Retina (tissue), 1 donor: ENCODE data around the gene HNRNPLL.
"Not testable (repeated sequence)": the region's sequence is repeated elsewhere in the genome, so short reads cannot be mapped to it uniquely, and the experiment has no call there.

ENCODE experiments used
- DNase-seq: peaks from one replicate; pipeline ENCODE4 v3.0.0-alpha.2; 2016

HNRNPLL gene

DNA sequence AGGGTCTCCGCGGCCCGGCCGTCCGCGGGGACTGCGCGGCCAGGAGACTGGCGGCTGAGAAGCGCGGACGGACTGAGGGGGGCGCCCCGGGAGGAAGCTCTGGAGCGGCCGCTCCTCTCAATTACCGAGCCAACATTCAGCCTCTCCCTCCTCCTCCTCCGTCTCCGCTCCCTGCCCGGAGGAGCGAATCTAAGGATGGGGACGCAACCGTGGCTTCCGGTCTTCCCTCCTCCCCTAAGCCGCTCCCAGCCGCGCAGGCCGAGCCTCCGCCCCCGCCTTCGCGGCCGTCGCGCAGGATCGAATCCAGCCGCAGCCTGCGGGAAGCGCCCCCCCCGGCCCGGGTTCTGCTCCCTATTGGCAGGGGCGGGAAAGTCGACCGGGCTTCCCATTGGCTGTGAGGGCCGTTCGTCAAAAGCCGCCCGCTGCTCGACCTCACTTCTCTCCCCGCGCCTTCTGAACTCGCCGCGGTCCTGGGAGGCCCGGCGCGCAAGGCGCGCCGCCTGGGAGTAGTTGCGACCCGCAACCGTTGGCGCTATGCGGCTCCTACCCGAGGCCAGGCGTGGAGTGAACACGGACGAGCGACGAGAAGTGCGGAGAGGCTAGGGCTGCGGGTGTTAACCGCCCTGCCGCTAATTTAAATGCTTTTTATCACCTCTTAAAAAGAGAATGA, at the start of gene HNRNPLL:
Gene HNRNPLL, minus strand, starts transcription at position 197 of the 670 bp plus-strand sequence. CDS start 302 bp downstream, outside the sequence.
- DNase-seq = peak; percentile 100

DNA sequence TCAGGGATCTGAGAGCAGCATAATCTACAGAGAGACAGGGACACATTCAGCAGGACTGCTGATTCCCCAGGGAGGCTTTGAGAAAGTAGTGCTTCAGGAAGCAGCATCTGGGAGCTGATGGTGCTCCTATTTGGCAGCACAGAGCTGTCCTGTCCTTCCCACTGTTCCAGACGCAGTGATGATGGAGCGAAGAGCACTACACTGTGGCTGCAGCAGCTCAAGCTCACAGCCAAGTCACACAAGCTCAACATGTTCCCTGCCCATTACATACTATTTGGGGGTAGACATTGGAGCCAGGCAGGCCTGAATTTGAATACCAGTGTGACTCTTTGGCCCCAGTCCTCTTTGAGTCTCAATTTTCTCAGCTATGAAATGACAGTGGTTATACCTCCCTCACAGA, 48.0 kb upstream of the HNRNPLL start:
- no peak for DNase-seq

DNA sequence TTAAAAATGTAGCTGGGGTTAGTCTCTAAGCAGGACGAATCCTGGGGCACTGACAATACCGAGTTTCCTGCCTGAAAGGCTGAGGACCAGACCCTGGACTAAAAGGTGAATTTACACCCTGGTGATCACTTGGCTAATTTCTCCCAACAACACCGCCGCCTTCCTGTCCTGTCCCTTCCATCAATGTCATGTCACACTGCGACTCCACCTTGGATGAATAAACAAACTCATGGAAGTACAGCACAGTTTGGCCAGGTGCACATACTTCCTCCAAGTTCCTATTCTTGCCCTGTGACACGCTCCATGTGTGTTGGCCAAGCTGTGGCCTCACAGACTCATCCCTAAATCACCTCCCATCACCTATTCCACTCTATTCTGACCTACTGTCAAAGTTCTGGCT, 47.3 kb upstream of the HNRNPLL start:
- no peak for DNase-seq

DNA sequence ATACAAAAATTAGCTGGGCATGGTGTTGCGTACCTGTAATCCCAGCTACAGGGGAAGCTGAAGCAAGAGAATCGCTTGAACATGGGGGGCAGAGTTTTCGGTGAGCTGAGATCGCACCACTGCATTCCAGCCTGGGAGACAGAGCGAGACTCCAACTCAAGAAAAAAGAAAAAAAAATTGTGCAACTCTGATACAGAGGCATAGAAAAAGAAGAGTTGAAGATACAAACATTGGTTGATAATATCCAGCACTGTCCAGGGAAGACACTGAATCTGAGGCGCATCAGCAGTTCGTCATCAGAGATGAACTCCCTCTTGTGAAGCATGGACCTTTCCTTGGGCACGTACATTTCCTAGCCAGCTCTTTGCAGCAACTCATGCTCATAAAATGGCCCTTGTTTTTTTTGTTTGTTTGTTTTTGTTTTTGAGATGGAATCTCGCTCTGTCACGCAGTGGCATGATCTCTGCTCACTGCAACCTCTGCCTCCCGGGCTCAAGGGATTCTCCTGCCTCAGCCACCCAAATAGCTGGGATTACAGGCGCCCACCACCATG, 46.5 kb upstream of the HNRNPLL start:
- no peak for DNase-seq

DNA sequence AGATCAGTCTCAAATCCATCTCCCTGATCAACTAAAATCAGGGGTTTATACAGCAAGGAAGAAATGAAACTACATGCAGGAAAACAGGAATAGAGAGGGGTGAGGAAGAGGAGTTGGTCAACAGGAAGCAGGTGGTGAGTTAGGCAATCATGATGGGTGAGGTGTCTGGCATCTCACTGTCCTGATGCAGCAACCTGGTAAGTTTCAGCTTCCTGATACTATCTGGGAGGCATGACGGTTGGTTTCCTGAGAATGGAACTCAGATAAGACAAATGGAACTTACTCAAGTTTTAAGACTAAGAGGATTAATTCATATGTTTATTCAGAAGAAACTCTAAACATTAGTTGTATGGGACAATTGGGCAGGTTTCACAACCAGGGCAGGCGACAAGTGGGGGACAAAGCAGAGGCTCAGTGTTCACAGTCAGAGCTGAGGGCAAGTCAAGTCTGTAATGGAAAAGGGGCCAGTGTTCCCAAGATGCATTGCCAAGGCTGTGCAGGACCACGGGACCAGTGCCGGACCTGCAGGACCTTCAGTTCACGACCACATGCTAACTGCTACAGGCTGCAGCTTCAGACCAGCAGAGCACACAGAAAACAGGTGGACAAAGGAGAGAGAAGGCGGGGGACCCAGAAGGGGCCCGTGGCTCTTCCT, 45.5 kb upstream of the HNRNPLL start:
- DNase-seq = no peak

DNA sequence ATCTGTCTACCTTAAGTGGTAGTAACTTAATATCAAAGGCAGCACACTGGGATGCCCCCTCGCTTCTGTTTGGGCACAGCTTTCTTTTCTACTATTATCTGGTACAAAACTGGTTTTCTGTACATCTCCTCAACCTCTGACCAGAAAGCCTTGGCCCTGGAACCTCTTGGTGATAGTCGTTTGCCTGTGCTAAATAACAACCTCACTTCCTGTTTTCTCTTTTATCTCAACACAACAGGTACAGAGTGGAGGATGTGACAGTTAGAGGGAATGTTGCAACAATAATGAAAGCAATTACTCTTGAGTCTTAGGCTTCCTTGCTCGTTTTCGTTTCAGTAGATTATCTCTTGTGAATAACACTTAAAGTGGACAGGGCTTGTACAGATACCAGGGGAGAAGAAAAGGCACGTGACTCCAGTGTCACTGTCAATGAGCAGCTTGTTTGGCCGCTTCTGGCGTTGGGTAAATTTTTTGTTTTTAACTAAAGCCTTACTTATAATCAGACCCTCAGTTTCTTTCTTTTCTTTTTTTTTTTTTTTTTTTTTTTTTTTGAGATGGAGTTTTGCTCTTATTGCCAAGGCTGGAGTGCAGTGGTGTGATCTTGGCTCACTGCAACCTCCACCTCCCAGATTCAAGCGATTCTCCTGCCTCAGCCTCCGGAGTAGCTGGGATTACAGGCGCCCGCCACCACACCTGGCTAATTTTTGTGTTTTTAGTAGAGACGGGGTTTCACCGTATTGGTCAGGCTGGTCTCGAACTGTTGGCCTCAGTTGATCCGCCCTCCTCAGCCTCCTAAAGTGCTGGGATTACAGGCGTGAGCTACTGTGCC, 41.2 kb upstream of the HNRNPLL start:
- not testable (repeated sequence) for DNase-seq

DNA sequence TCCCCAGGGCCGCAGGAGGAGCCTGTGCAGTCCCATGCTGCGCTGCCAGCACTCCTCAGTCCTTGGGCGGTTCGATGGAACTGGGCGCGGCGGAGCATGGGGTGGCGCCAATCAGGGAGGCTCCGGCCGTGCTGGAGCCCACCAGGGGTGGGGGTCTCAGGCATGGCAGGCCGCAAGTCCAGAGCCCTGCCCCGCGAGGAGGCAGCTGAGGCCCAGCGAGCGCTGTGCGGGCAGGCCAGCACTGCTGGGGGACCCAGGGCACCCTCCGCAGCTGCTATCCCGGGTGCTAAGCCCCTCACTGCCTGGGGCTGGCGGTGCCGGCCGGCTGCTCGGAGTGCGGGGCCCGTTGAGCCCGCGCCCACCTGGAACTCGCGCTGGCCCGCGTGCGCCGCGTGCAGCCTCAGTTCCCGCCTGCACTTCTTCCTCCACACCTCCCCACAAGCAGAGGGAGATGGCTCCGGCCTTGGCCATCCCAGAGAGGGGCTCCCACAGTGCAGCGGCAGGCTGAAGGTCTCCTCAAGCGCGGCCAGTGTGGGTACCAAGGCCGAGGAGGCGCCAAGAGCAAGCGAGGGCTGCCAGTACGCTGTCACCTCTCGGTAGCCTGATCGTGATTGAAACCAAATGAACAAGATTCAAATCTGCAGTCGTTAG, 40.4 kb upstream of the HNRNPLL start:
- no peak for DNase-seq

DNA sequence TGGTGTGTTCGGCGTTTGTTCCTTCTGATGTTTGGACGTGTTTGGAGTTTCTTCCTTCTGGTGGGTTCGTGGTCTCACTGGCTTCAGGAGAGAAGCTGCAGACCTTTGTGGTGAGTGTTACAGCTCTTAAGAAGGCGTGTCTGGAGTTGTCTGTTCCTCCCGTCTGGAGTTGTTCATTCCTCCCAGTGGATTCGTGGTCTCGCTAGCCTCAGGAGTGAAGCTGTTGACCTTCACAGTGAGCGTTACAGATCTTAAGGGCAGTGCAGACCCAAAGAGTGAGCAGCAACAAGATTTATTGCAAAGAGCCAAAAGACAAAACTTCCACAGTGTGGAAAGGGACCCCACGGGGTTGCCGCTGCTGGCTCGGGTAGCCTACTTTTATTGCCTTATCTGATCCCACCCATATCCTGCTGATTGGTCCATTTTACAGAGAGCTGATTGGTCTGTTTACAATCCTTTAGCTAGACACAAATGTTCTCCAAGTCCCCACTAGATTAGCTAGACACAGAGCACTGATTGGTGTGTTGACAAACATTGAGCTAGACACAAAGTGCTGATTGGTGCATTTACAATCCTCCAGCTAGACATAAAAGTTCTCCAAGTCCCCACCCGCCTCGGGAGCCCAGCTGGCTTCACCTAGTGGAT, 39.8 kb upstream of the HNRNPLL start:
- DNase-seq = not testable (repeated sequence)

DNA sequence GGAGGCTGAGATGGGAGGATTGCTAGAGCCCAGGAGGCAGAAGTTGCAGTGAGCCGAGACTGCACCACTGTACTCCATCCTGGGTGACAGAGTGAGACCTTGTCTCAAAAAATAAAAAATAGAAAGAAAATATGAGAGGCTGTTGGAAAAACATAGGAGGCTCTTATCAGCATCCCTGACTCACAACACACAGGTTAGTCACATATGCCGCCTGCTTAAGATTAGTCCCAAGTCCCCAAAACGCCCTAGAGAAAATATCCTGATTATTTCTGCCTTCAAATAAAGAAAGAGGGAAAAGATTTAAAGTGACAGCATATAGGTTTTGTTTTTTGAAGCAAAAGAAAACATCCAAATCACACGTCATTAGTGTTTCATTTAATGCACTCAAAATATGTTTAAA, 33.3 kb upstream of the HNRNPLL start:
- DNase-seq = no peak

DNA sequence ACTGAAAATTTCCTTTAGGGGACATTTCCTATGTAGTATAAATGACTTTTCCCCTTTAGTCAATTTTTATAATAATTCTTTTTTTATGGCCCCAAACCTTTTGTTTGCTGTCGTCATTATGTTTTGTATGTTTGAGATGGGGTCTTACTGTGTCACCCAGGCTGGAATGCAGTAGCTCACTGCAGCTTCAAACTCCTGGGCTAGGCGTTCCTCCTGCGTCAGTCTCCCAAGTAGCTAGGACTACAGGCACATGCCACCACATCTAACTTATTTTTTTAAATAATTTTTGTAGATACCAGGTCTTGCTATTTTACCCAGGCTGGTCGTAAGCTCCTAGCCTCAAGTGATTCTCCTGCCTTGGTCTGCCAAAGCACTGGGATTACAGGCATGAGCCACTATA, 32.4 kb upstream of the HNRNPLL start:
- DNase-seq = no peak

DNA sequence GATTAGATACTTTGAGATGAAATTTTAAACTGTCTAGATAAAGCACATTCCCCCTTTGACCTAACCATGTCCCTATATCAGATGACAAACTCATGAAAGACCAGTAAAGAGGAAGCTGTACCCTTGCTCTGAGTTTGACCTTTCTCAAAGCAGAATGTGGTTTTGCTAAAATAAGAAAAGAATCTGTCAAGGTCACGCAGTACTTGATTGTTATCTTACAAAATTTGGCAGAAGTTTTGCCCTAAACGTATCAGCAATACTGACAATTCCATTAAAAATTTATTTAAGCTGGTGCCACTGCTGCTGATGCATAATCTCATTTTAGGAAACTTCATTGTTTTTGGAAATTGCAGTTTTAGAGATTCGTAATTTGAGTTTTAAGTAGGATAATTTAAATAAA, 32.0 kb upstream of the HNRNPLL start:
- DNase-seq = no peak

DNA sequence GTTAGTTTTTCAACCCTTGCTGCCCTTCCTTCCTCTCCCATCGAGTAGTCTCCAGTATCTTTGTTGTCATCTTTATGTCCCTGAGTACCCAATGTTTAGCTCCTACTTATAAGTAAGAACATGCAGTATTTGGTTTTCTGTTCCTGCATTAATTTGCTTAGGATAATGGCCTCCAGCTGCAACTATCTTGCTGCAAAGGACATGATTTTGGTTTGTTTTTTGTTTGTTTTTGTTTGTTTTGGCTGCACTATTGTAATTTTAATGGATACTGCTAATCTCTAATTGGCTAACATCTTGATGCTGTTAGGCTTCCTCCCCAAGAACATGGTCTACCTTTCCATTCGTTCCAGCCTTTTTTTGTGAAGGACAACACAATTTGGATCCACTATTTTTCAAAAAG, 31.2 kb upstream of the HNRNPLL start:
- DNase-seq = no peak

DNA sequence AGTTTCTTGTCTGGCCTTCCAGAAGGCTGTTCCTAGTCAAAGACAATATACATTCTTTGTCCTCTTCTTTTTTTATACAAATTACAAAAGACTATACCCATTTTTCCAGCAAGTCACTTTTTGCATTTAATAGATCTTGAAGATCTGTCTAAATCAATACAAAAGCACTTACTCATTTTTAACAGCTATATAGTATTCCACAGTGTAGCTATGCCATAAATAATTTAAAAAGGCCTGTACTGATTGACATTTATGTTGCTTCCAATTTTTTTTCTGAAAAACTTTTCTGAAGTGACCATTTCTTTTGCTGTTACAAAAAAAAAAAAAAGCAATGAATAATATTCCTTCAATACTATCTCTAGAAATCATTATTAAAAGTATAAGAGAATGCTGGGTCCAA, 30.3 kb upstream of the HNRNPLL start:
- no peak for DNase-seq

DNA sequence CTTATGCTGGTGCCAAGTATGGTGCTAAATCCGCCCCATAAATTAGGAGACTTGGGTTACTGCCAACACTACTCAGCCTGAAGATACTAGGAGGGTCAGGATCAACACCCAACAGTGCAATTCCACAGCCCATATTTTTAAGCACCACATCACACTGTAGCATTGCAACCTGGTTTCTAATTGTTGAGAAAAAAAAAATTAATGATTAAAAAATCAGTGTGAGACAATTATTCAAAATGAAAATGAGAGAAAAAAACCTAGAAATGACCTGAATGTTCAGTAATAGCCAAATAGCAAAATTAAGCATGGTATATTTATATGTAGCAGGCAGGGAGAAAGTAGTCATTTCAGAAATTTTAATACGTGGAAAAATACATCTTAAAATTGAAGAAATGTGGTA, 29.2 kb upstream of the HNRNPLL start:
- no peak for DNase-seq

DNA sequence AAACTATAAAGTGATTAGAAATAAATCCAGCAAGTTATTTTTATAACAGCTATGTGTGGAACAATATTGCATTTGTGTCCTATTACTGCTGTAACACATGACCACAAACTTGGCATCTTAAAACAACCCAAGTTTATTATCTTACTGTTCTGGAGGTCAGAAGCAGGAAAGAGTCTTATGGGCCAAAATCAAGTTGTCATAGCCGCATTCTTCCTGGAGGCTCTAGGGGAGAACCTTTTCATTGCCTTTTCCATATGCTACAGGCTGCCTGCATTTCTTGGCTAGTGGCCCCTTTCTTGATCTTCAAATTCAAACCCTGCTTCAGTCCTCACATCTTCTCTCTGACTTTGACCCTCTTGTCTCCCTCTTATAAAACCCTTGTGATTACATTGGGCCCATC, 27.0 kb upstream of the HNRNPLL start:
- no peak for DNase-seq

DNA sequence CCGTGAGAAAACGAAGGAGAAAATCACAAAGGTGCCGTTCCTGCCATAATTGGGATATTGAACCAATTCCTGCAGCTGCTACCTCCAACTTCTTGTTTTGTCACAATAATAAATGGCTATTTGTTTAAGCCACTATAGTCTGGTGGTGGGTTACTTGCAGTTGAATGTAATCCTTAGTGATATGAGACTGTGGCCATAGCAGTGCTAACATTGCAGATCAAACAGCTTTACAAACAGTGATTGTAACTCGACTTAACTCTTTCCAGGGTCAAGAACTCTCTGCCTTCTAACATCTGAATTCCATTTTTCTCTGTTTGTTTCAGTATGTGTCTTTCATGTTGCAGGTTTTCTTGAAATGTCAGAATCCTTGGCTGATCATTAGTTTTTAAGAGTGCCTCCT, 24.7 kb upstream of the HNRNPLL start:
- DNase-seq = no peak

DNA sequence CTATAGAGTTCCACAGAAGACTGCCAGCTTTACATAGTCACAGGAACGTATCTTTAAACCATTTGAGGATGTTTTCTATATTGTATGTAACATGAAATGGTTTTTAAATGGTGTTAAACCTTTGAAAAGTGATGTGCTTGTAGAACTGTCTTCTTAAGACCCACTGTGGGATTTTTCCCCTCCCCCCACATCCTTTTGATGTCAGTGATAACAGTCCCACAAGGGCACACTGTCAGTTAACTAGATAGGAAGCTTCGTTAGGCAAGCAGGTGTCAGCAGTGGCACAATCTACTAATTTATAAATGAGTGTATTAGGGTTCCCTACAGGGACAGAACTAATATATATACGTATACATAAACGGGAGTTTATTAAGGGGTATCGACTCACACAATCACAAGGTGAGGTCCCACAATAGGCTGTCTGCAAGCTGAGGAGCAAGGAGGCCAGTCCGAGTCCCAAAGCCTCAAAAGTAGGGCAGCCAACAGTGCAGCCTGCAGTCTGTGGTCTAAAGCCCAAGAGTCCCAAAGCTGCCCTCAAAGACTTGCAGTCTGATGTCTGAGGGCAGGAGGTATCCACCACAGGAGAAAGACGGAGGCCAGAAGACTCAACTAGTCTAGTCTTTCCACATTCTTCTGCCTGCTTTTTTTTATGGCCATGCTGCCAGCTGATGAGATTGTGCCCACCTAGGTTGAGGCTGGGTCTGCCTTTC, 23.8 kb upstream of the HNRNPLL start:
- no peak for DNase-seq

DNA sequence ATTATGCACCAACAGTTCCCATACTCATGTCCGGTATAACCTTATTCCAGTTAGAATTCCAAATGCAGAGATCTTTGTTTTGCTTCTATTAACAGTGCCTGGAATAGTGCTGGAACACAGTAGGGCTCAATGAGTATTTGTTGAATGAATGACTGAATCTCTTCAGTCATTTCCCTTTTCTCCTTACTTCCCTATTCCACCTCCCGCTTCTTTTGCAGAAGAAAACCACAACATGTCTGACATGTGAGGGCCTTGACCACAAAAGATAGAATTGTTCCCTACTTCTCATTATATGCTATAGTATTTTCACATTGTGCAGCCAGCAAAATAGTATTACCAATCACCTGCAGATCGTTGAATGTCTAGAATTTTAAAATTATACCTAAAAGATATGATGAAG, 19.5 kb upstream of the HNRNPLL start:
- no peak for DNase-seq

DNA sequence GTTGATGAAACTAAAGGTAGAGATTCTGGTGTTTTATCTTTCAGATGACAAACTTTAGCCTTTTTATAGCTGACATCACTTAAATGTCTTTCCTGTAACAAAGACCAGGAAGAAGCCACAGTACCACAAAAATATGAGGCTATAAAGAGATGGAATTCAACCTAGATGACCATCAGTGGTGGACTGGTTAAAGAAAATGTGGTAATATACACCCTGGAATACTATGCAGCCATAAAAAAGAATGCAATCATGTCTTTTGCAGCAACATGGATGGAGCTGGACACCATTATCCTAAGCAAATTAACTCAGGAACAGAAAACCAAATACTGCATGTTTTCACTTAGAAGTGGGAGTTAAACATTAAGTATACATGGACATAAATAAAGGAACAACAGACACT, 18.3 kb upstream of the HNRNPLL start:
- DNase-seq = no peak

DNA sequence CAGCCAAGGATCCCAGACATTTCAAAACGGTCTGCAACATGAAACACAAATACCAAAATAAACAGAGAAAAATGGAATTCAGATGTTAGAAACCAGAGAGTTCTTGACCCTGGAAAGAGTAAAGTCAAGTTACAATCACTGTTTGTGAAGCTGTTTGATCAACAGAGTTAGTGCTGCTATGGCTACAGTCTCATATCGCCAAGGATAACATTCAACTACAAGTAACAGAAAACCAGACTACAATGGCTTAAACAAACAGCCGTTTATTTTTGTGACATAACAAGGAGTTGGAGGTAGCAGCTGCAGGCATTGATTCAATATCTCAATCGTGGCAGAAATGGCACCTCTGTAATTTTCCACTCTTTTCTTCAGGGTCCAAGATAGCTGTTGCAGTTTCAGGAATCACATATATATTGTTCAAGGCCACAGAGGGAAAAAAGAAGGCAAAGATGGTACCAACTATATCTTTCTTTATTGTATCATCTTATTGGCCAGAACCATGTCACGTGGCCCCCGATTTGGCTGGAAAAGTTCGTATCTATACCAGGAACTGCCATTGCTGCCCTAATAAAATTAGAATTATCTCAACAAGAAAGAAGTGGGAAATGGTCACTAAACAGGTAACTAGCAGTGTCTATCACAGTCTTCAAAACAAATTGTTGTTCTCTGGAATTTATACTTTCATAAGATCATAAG, 17.7 kb upstream of the HNRNPLL start:
- DNase-seq = no peak

DNA sequence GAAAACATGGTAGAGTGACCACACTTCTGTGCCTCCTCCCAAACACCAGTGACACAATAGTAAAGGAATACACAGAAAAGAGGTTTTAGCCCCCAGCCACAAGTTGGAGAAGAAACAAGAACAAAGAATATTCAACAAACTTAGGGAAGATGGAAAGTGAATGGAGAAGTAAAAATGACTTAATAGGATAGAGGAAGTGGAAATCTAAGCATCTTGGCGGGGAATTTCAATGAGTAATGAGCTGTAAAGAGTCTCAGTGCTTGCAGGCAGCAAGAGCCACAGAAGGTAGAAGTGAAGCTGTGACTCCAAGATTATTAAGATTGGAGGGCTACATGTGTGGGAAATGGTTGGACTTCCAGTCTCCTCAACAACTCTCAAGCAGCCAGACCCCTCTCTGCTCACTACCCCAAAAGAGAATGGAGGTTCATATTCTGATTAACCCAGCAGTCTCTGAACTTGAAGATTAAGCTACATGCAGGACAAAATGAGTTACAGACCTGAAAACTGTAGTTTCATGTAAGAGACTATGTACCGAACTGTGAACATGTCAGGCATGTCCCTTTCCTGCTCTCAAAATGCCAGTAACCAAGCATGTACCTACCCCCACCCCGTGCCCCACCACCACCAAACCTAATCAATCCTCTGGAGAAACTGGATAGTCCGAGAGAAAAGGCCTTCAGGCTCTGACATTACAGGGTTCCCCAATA, 16.9 kb upstream of the HNRNPLL start:
- DNase-seq = no peak
